ENCODE measurements around the gene VASH2. TPM values are rescaled to one million over a fixed set of nuclear protein-coding genes. Genes with fewer than 3 reads are reported as not detected.

VASH2 gene
- total and polyA plus RNA-seq, 2 of the 4 experiments (the other 2 are of a cell fraction), result 0.90 to 1.2 TPM

DNA sequence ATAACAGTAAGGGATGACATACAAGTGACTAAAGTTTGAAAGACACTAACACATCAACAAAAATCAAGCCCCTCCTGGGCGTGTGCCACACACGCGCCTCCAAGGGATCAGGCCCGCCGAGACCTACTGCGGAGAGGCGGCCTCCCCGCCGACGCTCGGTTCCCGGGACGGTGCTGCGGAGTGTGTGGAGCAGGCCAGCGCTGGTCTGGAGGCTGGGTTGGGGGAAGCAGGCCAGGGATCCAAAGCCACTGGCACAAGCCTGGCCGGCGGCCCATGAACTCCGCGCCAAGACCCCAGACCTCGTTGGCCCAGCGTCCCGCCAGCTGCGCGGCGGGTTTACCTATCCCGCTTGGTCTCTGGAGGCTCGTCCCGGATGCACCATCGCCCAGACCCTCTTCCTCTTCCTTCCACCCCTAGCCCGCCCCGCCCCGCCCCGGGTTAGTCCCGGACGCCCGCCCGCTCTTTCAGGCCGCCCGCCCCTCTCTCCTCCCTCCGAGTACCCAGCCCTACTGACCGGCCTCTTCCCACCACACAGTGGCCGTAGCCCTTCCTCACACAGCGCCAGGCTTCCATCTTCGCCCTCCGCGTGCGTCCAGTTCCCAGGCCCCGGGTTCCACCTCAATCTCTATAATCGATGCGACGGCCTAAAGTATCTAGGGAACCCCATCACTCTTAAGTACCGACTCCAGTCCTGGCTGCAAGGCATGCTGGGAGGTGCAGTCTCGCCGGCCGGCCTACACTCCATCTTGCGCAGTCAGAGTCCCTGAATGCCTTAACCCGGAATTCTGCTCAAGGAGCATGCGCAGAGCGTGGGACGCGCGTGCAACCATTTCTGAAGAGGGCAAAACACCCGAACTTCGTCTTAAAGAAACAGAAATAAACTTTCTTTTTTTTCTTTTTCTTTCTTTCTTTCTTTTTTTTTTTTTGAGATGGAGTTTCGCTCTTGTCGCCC lies 65.0 kb downstream of the VASH2 start, which contains the start of gene ANGEL2:
TSS of gene ANGEL2 (minus strand) at position 769 of the 952 bp plus-strand sequence. CDS start at position 573, 196 bp downstream.
- H3K18ac ChIP-seq (ENCODE audit: low read depth, low read length), result peak within 1 kb of the TSS; percentile 62
- H3K4me3 ChIP-seq (ENCODE audit: insufficient read depth, low read depth, low read length), result peak within 1 kb of the TSS; percentile 56
- H3K56ac ChIP-seq (ENCODE audit: extremely low read depth, insufficient read depth, low read length), result peak within 1 kb of the TSS; percentile 87
- H4K91ac ChIP-seq (ENCODE audit: insufficient read depth, low read depth, low read length), result peak within 1 kb of the TSS; percentile 95
- peak within 1 kb of the TSS; percentile 92 for H4K5ac ChIP-seq (ENCODE audit: low read depth, low read length)
- H3K9me3 ChIP-seq (ENCODE audit: control insufficient read depth, insufficient read depth, low read length), result no peaks in the 10 kb centered on the region
- H4K8ac ChIP-seq (ENCODE audit: low read depth in 2 of 2, low read length in 2 of 2), result peak within 1 kb of the TSS; percentile 82 to 98
- POLR2A ChIA-PET (ENCODE audit: unreplicated experiment), result no interaction called here
- peak within 1 kb of the TSS; percentile 72 for H2BK20ac ChIP-seq (ENCODE audit: low read depth, low read length)
- H3K4ac ChIP-seq (ENCODE audit: low read depth, low read length), result peak within 1 kb of the TSS; percentile 98
- H4K20me1 ChIP-seq (ENCODE audit: insufficient read depth, low read length), result no peaks in the 10 kb centered on the region
- H3K27ac ChIP-seq (ENCODE audit: insufficient read depth, low read length), result peak within 1 kb of the TSS; percentile 92
- H3K4me2 ChIP-seq (ENCODE audit: low read depth, low read length), result peak within 1 kb of the TSS; percentile 97
- H2BK15ac ChIP-seq (ENCODE audit: low read depth, low read length), result peak within 1 kb of the TSS; percentile 67; the same call in 1 of the 3 replicates
- no peaks in the 10 kb centered on the region; the same call in 1 of the 2 replicates for H3K4me1 ChIP-seq (ENCODE audit: control insufficient read depth, insufficient read depth, low read length)
- in situ Hi-C loops (cut with MboI; ENCODE audit: low sequenced_read_pairs) (no loop called here), intact Hi-C loops (cut with micrococcal nuclease) (loop anchor here (5.0 to 10.0 kb wide), 3 partner anchors 37 to 1109 kb away; partner anchors contain the start of gene RPS6KC1), dilution Hi-C loops (cut with HindIII; ENCODE audit: low sequenced_read_pairs, unreplicated experiment) (no loop called here)
- 1% methylated on average over 28 of the region's 66 CpGs; no CpG with 5 or more reads in 1 of the 2 experiments for WGBS, 2 experiments (ENCODE audit: extremely low coverage in 2 of 2, insufficient read length in 1 of 2)
- peak within 1 kb of the TSS; percentile 89 for H3K23ac ChIP-seq (ENCODE audit: low read depth, low read length)
- peak within 1 kb of the TSS; percentile 97 for H3K14ac ChIP-seq (replicated peaks; ENCODE audit: low read depth, low read length)
- H2BK5ac ChIP-seq (ENCODE audit: low read depth, low read length, poor library complexity, severe bottlenecking), result peak within 1 kb of the TSS; percentile 89
- H3K27me3 ChIP-seq (ENCODE audit: control insufficient read depth, insufficient read depth, low read length), result peaks cover under 1% of the 10 kb centered on the region; the same call in 1 of the 2 replicates
- no peaks in the 10 kb centered on the region; the same call in 1 of the 2 replicates for H3K36me3 ChIP-seq (ENCODE audit: control insufficient read depth, insufficient read depth, low read length)
- TF ChIP-seq BHLHE40 (IDR thresholded peaks at IDR 0.05; ENCODE audit: low read depth, low read length) (0 out of 2 replicates have a peak, but pooled peaks have one; percentile 11), NFE2L2 (IDR thresholded peaks at IDR 0.05; ENCODE audit: low read depth, low read length) (peak; percentile 26; the same call in 1 of the 2 replicates), SMC3 (IDR thresholded peaks at IDR 0.05; ENCODE audit: low read depth, low read length) (no peak), MAZ (IDR thresholded peaks at IDR 0.05; ENCODE audit: borderline replicate concordance, low read depth, low read length) (peak; percentile 47; the same call in 1 of the 2 replicates), CEBPB (IDR thresholded peaks at IDR 0.05; ENCODE audit: low read depth, low read length) (peak; percentile 77), MXI1 (IDR thresholded peaks at IDR 0.05; ENCODE audit: borderline replicate concordance, low read depth, low read length) (peak; percentile 55; the same call in 1 of the 2 replicates), CHD1 (IDR thresholded peaks at IDR 0.05; ENCODE audit: low read depth, low read length) (no peak)
- TF ChIP-seq, protein P1, sequence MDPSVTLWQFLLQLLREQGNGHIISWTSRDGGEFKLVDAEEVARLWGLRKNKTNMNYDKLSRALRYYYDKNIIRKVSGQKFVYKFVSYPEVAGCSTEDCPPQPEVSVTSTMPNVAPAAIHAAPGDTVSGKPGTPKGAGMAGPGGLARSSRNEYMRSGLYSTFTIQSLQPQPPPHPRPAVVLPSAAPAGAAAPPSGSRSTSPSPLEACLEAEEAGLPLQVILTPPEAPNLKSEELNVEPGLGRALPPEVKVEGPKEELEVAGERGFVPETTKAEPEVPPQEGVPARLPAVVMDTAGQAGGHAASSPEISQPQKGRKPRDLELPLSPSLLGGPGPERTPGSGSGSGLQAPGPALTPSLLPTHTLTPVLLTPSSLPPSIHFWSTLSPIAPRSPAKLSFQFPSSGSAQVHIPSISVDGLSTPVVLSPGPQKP (IDR thresholded peaks at IDR 0.05; ENCODE audit: borderline replicate concordance, low read depth, low read length), result no peak
- no peaks in the 10 kb centered on the region for H3K9me1 ChIP-seq (ENCODE audit: insufficient read depth, low read length)
- peak within 1 kb of the TSS; percentile 57 for H2AK5ac ChIP-seq (ENCODE audit: low read depth, low read length)
- peak; percentile 97 for DNase-seq
- ATAC-seq (ENCODE audit: low read depth), result peak; percentile 97
- peak within 1 kb of the TSS; percentile 96 for H3K9ac ChIP-seq (ENCODE audit: low read depth, low read length)
- H2AK9ac ChIP-seq (replicated peaks; ENCODE audit: low read depth, low read length, poor library complexity), result peak within 1 kb of the TSS; percentile 65
- peak within 1 kb of the TSS; percentile 82 for H2BK120ac ChIP-seq (ENCODE audit: low read depth, low read length)
- no TSS peak for BruUV-seq (replicated peaks)
- peak within 1 kb of the TSS; percentile 96 for H2AFZ ChIP-seq (replicated peaks; ENCODE audit: low read length, poor library complexity)
- peaks cover 11 to 23% of the 10 kb centered on the region in 2 experiments; a peak in 3 of 4 replicates for H3K79me1 ChIP-seq (ENCODE audit: low read depth in 1 of 2, low read length in 2 of 2)
- CTCF ChIA-PET, result interaction anchor here (0.6 to 0.7 kb wide), 2 partner anchors 20 to 1399 kb away, joined by 3 read pairs; no protein-coding TSS in a partner anchor
